HEK293 (cell line): ENCODE results near the gene SPTLC2.

Experiments
- MEIS1 ChIP-seq: sonication (generic); formaldehyde crosslinking; IDR thresholded peaks from 2 replicates; pipeline ENCODE4 v1.8.1; 2022; ENCODE audit warnings: missing genetic modification reagents, mild to moderate bottlenecking, borderline replicate concordance
- ZNF274 ChIP-seq, 2 experiments: fragments of 200-500 bp in 1 of 2; fragments of 450-650 bp in 1 of 2; sonication (Bioruptor generic) in 1 of 2; formaldehyde crosslinking in 1 of 2; IDR thresholded peaks; 2 replicates each; pipeline versions ENCODE4 v1.5.1 to v1.6.1; 2014 to 2016; ENCODE audit warnings: borderline replicate concordance in 1 of 2, inconsistent platforms in 1 of 2, low read length in 1 of 2, missing biosample characterization in 1 of 2, missing genetic modification characterization in 1 of 2
- TF ChIP-seq, protein P1 (sequence below): fragments of 450-650 bp; formaldehyde crosslinking; IDR thresholded peaks from 2 replicates; pipeline ENCODE4 v1.5.1; 2016; ENCODE audit warnings: missing biosample characterization, missing genetic modification characterization

DNA sequence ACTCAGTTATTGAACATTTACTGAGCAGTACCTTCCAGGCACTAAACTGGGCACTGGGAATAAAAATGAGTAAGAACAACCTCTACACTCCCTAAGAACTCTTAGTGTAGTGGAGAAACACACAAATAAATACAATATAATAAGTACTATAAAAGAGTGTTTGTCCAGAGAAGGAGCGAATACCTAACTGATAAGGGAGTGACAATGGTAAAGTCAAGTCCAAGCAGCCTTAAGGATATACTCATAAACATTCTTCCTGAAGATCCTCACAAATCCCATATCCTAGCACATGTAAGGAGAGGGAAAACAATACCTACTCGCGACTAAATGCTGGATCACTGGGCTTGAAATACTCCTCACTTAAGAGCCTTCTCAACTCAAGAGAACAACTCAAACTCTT lies 32.8 kb downstream of the SPTLC2 start:
- TF ChIP-seq ZNF274 (IDR thresholded peaks at IDR 0.05; ENCODE audit: low read length) (no peak), ZNF274 (tag by site-specific recombination; IDR thresholded peaks at IDR 0.05; ENCODE audit: borderline replicate concordance) (no peak), MEIS1 (no peak)
- TF ChIP-seq, protein P1, sequence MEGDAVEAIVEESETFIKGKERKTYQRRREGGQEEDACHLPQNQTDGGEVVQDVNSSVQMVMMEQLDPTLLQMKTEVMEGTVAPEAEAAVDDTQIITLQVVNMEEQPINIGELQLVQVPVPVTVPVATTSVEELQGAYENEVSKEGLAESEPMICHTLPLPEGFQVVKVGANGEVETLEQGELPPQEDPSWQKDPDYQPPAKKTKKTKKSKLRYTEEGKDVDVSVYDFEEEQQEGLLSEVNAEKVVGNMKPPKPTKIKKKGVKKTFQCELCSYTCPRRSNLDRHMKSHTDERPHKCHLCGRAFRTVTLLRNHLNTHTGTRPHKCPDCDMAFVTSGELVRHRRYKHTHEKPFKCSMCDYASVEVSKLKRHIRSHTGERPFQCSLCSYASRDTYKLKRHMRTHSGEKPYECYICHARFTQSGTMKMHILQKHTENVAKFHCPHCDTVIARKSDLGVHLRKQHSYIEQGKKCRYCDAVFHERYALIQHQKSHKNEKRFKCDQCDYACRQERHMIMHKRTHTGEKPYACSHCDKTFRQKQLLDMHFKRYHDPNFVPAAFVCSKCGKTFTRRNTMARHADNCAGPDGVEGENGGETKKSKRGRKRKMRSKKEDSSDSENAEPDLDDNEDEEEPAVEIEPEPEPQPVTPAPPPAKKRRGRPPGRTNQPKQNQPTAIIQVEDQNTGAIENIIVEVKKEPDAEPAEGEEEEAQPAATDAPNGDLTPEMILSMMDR = no peak
